ENCODE data around the gene NAGPA.

NAGPA gene

GRCh38 chr16:5030251-5030870 lies 3.4 kb downstream of the NAGPA start:
- Histone ChIP-seq H3K4ac (ENCODE audit: low read depth, low read length) (no peak overlapping the region), H3K4me3 (ENCODE audit: low read length) (no peak overlapping the region), H2BK5ac (ENCODE audit: low read length) (no peak overlapping the region), H3K4me2 (ENCODE audit: low read length) (no peak overlapping the region), H3K56ac (ENCODE audit: low read length) (no peak overlapping the region), H3K9ac (ENCODE audit: low read length) (no peak overlapping the region), H4K8ac (ENCODE audit: low read depth, low read length) (no peak overlapping the region), H2AK5ac (ENCODE audit: low read length) (no peak overlapping the region), H3K36me3 (ENCODE audit: control insufficient read depth, insufficient read depth, low read length) (no peaks in the 10 kb centered on the region), H3K4me1 (ENCODE audit: control insufficient read depth, low read depth, low read length) (no peaks in the 10 kb centered on the region), H2BK15ac (replicated peaks; ENCODE audit: low read depth) (no peak overlapping the region), H3K79me2 (ENCODE audit: control insufficient read depth, insufficient read depth, low read length) (no peaks in the 10 kb centered on the region), H3K27me3 (ENCODE audit: insufficient read depth, low read length, poor library complexity) (no peaks in the 10 kb centered on the region), H3K23ac (ENCODE audit: low read length) (no peak overlapping the region), H3K27ac (ENCODE audit: low read depth, low read length) (no peak overlapping the region), H3K79me1 (ENCODE audit: low read length) (no peaks in the 10 kb centered on the region), H4K5ac (ENCODE audit: low read length) (no peak overlapping the region), H2BK120ac (ENCODE audit: low read depth, low read length) (no peak overlapping the region), H3K18ac (ENCODE audit: low read length) (no peak overlapping the region)
- DNase-seq = no peak
- no CpG with 5 or more reads among the region's 12 CpGs for WGBS (ENCODE audit: extremely low coverage, insufficient coverage, low lambda C conversion rate)

GRCh38 chr16:5028950-5029475 lies 4.7 kb downstream of the NAGPA start:
- Histone ChIP-seq H3K18ac (ENCODE audit: low read length) (no peak overlapping the region), H3K4ac (ENCODE audit: low read depth, low read length) (no peak overlapping the region), H2BK5ac (ENCODE audit: low read length) (no peak overlapping the region), H4K8ac (ENCODE audit: low read depth, low read length) (no peak overlapping the region), H3K4me2 (ENCODE audit: low read length) (no peak overlapping the region), H3K27me3 (ENCODE audit: insufficient read depth, low read length, poor library complexity) (no peaks in the 10 kb centered on the region), H2BK120ac (ENCODE audit: low read depth, low read length) (no peak overlapping the region), H4K5ac (ENCODE audit: low read length) (no peak overlapping the region), H3K27ac (ENCODE audit: low read depth, low read length) (no peak overlapping the region), H3K23ac (ENCODE audit: low read length) (no peak overlapping the region), H2BK15ac (replicated peaks; ENCODE audit: low read depth) (no peak overlapping the region), H3K56ac (ENCODE audit: low read length) (no peak overlapping the region), H3K79me2 (ENCODE audit: control insufficient read depth, insufficient read depth, low read length) (no peaks in the 10 kb centered on the region), H3K4me3 (ENCODE audit: low read length) (no peak overlapping the region), H3K9ac (ENCODE audit: low read length) (no peak overlapping the region), H3K36me3 (ENCODE audit: control insufficient read depth, insufficient read depth, low read length) (no peaks in the 10 kb centered on the region), H3K79me1 (ENCODE audit: low read length) (no peaks in the 10 kb centered on the region), H2AK5ac (ENCODE audit: low read length) (no peak overlapping the region), H3K4me1 (ENCODE audit: control insufficient read depth, low read depth, low read length) (no peaks in the 10 kb centered on the region)
- no peak for DNase-seq
- WGBS (ENCODE audit: extremely low coverage, insufficient coverage, low lambda C conversion rate) = no CpG with 5 or more reads among the region's 18 CpGs

- Histone ChIP-seq H3K4me1 (ENCODE audit: control insufficient read depth, low read depth, low read length) (no peaks in the 10 kb centered on the region), H3K79me1 (ENCODE audit: low read length) (no peaks in the 10 kb centered on the region), H3K56ac (ENCODE audit: low read length) (no peak overlapping the region), H3K9ac (ENCODE audit: low read length) (no peak overlapping the region), H2BK15ac (replicated peaks; ENCODE audit: low read depth) (no peak overlapping the region), H3K36me3 (ENCODE audit: control insufficient read depth, insufficient read depth, low read length) (no peaks in the 10 kb centered on the region), H3K23ac (ENCODE audit: low read length) (no peak overlapping the region), H3K4me3 (ENCODE audit: low read length) (no peak overlapping the region), H2AK5ac (ENCODE audit: low read length) (no peak overlapping the region), H3K79me2 (ENCODE audit: control insufficient read depth, insufficient read depth, low read length) (no peaks in the 10 kb centered on the region), H3K27me3 (ENCODE audit: insufficient read depth, low read length, poor library complexity) (no peaks in the 10 kb centered on the region), H3K27ac (ENCODE audit: low read depth, low read length) (no peak overlapping the region), H2BK120ac (ENCODE audit: low read depth, low read length) (no peak overlapping the region), H4K5ac (ENCODE audit: low read length) (no peak overlapping the region), H3K18ac (ENCODE audit: low read length) (no peak overlapping the region), H2BK5ac (ENCODE audit: low read length) (no peak overlapping the region), H4K8ac (ENCODE audit: low read depth, low read length) (no peak overlapping the region), H3K4me2 (ENCODE audit: low read length) (no peak overlapping the region), H3K4ac (ENCODE audit: low read depth, low read length) (no peak overlapping the region)
- no CpG with 5 or more reads among the region's 32 CpGs for WGBS (ENCODE audit: extremely low coverage, insufficient coverage, low lambda C conversion rate)
- no peak for DNase-seq
Observed at GRCh38 chr16:5027575-5028235, 6.0 kb downstream of the NAGPA start.

GRCh38 chr16:5027086-5027485 lies 6.6 kb downstream of the NAGPA start:
- WGBS (ENCODE audit: extremely low coverage, insufficient coverage, low lambda C conversion rate) = no CpG with 5 or more reads among the region's 7 CpGs
- Histone ChIP-seq H3K18ac (ENCODE audit: low read length) (no peak overlapping the region), H3K36me3 (ENCODE audit: control insufficient read depth, insufficient read depth, low read length) (no peaks in the 10 kb centered on the region), H2BK15ac (replicated peaks; ENCODE audit: low read depth) (no peak overlapping the region), H2AK5ac (ENCODE audit: low read length) (no peak overlapping the region), H3K27ac (ENCODE audit: low read depth, low read length) (no peak overlapping the region), H3K9ac (ENCODE audit: low read length) (no peak overlapping the region), H3K23ac (ENCODE audit: low read length) (no peak overlapping the region), H3K4ac (ENCODE audit: low read depth, low read length) (no peak overlapping the region), H2BK120ac (ENCODE audit: low read depth, low read length) (no peak overlapping the region), H3K79me1 (ENCODE audit: low read length) (no peaks in the 10 kb centered on the region), H3K56ac (ENCODE audit: low read length) (no peak overlapping the region), H2BK5ac (ENCODE audit: low read length) (no peak overlapping the region), H3K4me2 (ENCODE audit: low read length) (no peak overlapping the region), H4K5ac (ENCODE audit: low read length) (no peak overlapping the region), H3K79me2 (ENCODE audit: control insufficient read depth, insufficient read depth, low read length) (no peaks in the 10 kb centered on the region), H3K4me3 (ENCODE audit: low read length) (no peak overlapping the region), H4K8ac (ENCODE audit: low read depth, low read length) (no peak overlapping the region), H3K27me3 (ENCODE audit: insufficient read depth, low read length, poor library complexity) (no peaks in the 10 kb centered on the region), H3K4me1 (ENCODE audit: control insufficient read depth, low read depth, low read length) (no peaks in the 10 kb centered on the region)
- DNase-seq = no peak

- no peak overlapping the region for H2BK5ac ChIP-seq (ENCODE audit: low read length)
- H2BK120ac ChIP-seq (ENCODE audit: low read depth, low read length) = no peak overlapping the region
- no peak overlapping the region for H2AK5ac ChIP-seq (ENCODE audit: low read length)
- H3K4me2 ChIP-seq (ENCODE audit: low read length) = no peak overlapping the region
- no peak overlapping the region for H3K56ac ChIP-seq (ENCODE audit: low read length)
- no peak overlapping the region for H4K8ac ChIP-seq (ENCODE audit: low read depth, low read length)
- H3K18ac ChIP-seq (ENCODE audit: low read length) = no peak overlapping the region
- H3K27me3 ChIP-seq (ENCODE audit: insufficient read depth, low read length, poor library complexity) = no peaks in the 10 kb centered on the region
- H3K4me3 ChIP-seq (ENCODE audit: low read length) = no peak overlapping the region
- no peak overlapping the region for H3K27ac ChIP-seq (ENCODE audit: low read depth, low read length)
- H3K36me3 ChIP-seq (ENCODE audit: control insufficient read depth, insufficient read depth, low read length) = no peaks in the 10 kb centered on the region
- H2BK15ac ChIP-seq (replicated peaks; ENCODE audit: low read depth) = no peak overlapping the region
- no peaks in the 10 kb centered on the region for H3K4me1 ChIP-seq (ENCODE audit: control insufficient read depth, low read depth, low read length)
- H3K23ac ChIP-seq (ENCODE audit: low read length) = no peak overlapping the region
- no peak overlapping the region for H4K5ac ChIP-seq (ENCODE audit: low read length)
- H3K4ac ChIP-seq (ENCODE audit: low read depth, low read length) = no peak overlapping the region
- no peak for DNase-seq
- H3K79me1 ChIP-seq (ENCODE audit: low read length) = no peaks in the 10 kb centered on the region
- WGBS (ENCODE audit: extremely low coverage, insufficient coverage, low lambda C conversion rate) = no CpG with 5 or more reads among the region's 8 CpGs
- no peak overlapping the region for H3K9ac ChIP-seq (ENCODE audit: low read length)
- no peaks in the 10 kb centered on the region for H3K79me2 ChIP-seq (ENCODE audit: control insufficient read depth, insufficient read depth, low read length)
Observed at GRCh38 chr16:5026664-5027063, 7.1 kb downstream of the NAGPA start.
